Kidney tubule cell (primary cell): ENCODE measurements around the gene MATR3.
"Not testable (repeated sequence)": the region's sequence is repeated elsewhere in the genome, so short reads cannot be mapped to it uniquely, and the experiment has no call there.

Experiments
- DNase-seq: peaks from one replicate; pipeline ENCODE4 v3.0.0-alpha.2; 2018; ENCODE audit warnings: low spot score

The MATR3 gene

GRCh38 chr5:139354186-139354585 is 60.6 kb downstream of the MATR3 start:
- DNase-seq: no peak

GRCh38 chr5:139355900-139356299 is 62.4 kb downstream of the MATR3 start:
- not testable (repeated sequence) for DNase-seq

- no peak for DNase-seq
Measured at GRCh38 chr5:139358064-139358463, 64.5 kb downstream of the MATR3 start.

GRCh38 chr5:139360384-139360783 is 66.8 kb downstream of the MATR3 start:
- DNase-seq: no peak

- DNase-seq: no peak
Measured at GRCh38 chr5:139361835-139362429, 68.4 kb downstream of the MATR3 start.

GRCh38 chr5:139363937-139364336 is 70.4 kb downstream of the MATR3 start:
- no peak for DNase-seq

GRCh38 chr5:139364466-139364865 is 70.9 kb downstream of the MATR3 start:
- DNase-seq: no peak

- no peak for DNase-seq
Measured at GRCh38 chr5:139368613-139369012, 75.1 kb downstream of the MATR3 start.

GRCh38 chr5:139369181-139369580 is 75.6 kb downstream of the MATR3 start:
- no peak for DNase-seq

- no peak for DNase-seq
Measured at GRCh38 chr5:139371482-139372435, 78.2 kb downstream of the MATR3 start.

GRCh38 chr5:139374909-139375308 is 81.4 kb downstream of the MATR3 start:
- DNase-seq: no peak

- DNase-seq: no peak
Measured at GRCh38 chr5:139376364-139376763, 82.8 kb downstream of the MATR3 start.

- DNase-seq: no peak
Measured at GRCh38 chr5:139377226-139377625, 83.7 kb downstream of the MATR3 start.

- no peak for DNase-seq
Measured at GRCh38 chr5:139378101-139378825, 84.7 kb downstream of the MATR3 start.

- DNase-seq: no peak
Measured at GRCh38 chr5:139378941-139379361, 85.4 kb downstream of the MATR3 start.

GRCh38 chr5:139379626-139380449 is 86.3 kb downstream of the MATR3 start:
- DNase-seq: no peak
